ENCODE data around the gene MAMDC4.
"Not testable (repeated sequence)": the region's sequence is repeated elsewhere in the genome, so short reads cannot be mapped to it uniquely, and the experiment has no call there.

Gene MAMDC4

GRCh38 chr9:136862849-136863622 is 10.9 kb downstream of the MAMDC4 start:
- DNase-seq, result no peak

DNA sequence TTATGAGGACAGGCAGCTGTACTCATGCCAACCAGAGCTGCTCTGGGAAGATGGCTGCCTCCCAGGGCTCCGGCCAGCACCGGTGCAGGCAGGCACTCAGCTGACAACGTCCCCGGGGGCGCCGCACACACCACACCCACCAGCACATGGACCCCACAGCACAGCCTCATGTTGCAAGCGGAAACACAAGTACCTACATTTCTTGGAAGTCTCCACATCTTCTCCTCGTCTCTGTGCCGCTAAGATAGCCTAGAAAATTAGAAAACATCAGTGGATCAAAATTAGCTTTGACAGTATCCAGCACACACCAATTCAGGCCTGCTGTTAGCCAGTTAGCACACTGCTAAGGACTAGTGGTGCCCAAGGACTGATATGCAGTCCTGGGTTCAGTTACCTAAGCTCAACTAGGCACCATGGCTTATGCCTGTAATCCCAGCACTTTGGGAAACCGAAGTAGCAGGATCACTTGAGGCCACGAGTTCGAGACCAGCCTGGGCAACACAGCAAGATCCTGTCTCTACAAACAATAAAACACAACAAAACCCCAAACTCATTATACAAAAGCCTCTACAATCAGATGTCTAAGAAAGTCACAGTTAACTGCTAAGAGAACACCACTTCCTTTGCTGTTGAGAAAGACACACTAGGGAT is 11.6 kb downstream of the MAMDC4 start:
- no peak for DNase-seq

- DNase-seq, result no peak
Observed at GRCh38 chr9:136865041-136865767, 13.1 kb downstream of the MAMDC4 start.

DNA sequence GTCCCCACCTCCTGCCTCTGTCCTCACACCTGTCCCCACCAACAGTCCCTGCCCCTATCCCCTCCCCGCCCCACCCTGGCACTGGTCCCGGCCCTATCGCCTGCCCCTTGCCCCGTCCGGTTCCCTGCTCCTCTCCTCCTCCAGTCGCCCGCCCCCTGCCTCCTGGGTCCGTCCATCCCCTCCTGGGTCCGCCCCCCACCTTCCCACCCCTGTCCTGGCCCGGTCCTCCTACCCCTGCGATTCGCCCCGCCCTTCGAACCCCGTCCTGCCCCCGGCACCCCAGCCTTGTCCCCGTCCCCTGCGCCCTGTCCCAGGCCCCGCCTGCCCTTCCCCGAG is 13.6 kb downstream of the MAMDC4 start:
- DNase-seq, result no peak

DNA sequence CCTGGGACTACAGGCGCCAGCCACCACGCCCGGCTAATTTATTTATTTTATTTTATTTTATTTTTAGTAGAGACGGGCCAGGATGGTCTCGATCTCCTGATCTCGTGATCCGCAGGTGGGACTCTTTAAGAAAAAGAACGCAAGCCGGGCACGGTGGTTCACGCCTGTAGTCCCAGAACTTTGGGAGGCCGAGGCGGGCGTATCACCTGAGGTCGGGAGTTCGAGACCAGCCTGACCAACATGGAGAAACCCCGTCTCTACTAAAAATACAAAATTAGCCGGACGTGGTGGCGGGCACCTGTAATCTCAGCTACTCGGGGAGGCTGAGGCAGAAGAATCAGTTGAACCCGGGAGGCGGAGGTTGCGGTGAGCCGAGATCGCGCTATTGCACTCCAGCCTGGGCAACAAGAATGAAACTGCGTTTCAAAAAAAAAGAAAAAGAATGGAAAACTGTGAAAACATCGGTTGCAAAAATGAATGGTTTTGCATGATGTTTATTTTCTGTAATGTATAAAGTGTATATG is 14.8 kb downstream of the MAMDC4 start:
- not testable (repeated sequence) for DNase-seq

- no peak for DNase-seq
Observed at GRCh38 chr9:136867480-136867879, 15.3 kb downstream of the MAMDC4 start.

GRCh38 chr9:136867917-136868316 is 15.8 kb downstream of the MAMDC4 start:
- no peak for DNase-seq

DNA sequence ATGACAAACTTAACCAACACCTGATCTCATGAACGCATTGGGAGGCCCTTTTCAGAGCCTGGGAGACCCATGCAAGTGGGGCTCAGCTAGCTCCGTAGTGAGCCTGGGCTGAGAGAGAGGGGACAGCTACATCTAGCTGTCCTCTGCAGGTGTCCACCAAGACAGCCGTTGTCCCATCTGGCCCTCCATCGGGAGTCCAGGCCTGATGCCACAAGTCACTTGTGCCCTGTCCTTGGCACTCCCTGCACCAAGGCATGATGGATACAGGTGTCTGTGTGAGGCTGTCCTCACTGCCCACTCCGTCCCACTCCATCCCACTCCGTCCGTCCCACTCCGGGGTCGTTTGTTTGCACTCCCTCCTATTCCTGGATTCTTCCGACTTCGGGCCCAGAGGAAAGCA is 16.5 kb downstream of the MAMDC4 start:
- no peak for DNase-seq

GRCh38 chr9:136869611-136870010 is 17.5 kb downstream of the MAMDC4 start:
- not testable (repeated sequence) for DNase-seq

DNA sequence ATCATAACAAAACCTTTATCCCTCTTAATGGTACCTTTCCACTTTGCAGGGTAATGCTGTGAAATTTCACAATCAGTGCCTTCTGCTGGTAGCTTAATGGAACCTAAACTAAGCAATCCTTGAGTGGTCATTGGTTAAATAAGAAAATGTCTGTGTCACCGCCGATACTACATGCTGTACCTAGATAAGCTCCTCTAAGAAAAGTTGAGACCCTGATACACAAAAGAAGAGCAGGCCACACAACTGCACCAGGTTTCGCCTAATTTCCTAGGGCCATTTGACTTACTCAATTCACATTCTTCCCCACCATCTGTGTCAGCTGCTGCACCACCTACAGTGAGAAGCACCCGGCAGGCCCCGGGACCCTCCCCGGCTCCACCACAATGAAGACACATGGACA is 23.0 kb downstream of the MAMDC4 start:
- DNase-seq, result no peak

DNA sequence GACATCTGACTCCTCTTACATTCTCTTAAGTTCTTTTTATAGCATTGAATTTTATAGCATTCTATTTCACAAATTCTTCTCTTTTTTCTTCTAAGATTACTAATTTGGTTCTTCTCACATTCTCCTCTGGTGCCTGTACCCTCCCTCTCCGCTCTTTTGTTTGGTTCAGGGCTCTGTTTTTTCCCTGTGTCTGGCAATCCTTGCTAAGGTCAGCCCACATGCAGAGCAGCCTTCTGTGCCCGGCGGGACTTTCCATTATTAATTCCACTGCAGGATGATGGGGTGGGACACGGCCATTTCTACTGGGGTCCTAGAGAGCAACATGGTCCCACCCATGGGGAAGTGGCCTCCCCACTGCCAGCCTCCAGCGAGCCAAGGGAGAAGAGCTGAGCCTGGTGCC is 24.3 kb downstream of the MAMDC4 start:
- DNase-seq, result no peak

DNA sequence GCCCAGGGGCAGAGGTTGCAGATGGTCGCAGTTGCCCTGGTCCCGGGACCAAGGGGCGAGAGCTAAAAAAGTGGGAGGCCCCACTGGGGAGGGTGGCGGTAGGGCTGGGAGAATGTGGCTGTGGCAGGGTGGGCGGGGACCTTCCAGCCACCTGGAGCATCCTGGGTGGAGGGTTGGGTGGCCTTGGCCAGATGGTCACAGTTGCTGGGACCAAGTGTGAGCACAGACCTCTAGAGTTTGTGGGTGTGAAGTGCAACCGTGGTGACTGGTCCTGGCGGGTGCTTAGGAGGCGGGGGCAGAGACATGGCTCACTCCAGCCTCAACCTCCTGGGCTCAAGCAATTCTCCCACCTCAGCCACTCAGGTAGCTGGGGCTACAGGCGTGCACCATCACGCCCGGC is 28.5 kb downstream of the MAMDC4 start:
- DNase-seq, result no peak

- DNase-seq, result no peak
Observed at GRCh38 chr9:136881691-136882108, 29.6 kb downstream of the MAMDC4 start.

GRCh38 chr9:136882109-136882946 is 30.2 kb downstream of the MAMDC4 start:
- DNase-seq, result peak; percentile 67

DNA sequence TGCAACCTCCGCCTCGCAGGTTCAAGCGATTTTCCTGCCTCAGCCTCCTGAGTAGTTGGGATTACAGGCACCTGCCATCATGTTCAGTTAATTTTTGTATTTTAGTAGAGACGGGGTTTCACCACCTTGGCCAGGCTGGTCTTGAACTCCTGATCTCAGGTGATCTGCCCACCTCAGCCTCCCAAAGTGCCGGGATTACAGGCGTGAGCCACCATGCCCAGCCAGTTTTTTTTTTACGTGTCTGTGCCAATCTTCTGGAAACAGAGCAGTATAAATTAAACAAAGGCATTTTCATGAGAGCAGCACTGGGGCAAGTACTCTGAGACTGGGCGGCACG is 30.8 kb downstream of the MAMDC4 start:
- not testable (repeated sequence) for DNase-seq

- DNase-seq, result not testable (repeated sequence)
Observed at GRCh38 chr9:136883670-136884069, 31.5 kb downstream of the MAMDC4 start.

- DNase-seq, result peak; percentile 99
Observed at GRCh38 chr9:136885950-136886578, 33.9 kb downstream of the MAMDC4 start, which contains the start of gene TRAF2. Gene TRAF2, plus strand, starts transcription at chr9:136886516. Its CDS starts 12,225 bp downstream, at chr9:136898741.

- no peak for DNase-seq
Observed at GRCh38 chr9:136886610-136887597, 34.8 kb downstream of the MAMDC4 start.

- no peak for DNase-seq
Observed at GRCh38 chr9:136888454-136888853, 36.3 kb downstream of the MAMDC4 start.

- no peak for DNase-seq
Observed at GRCh38 chr9:136889858-136890257, 37.7 kb downstream of the MAMDC4 start.

DNA sequence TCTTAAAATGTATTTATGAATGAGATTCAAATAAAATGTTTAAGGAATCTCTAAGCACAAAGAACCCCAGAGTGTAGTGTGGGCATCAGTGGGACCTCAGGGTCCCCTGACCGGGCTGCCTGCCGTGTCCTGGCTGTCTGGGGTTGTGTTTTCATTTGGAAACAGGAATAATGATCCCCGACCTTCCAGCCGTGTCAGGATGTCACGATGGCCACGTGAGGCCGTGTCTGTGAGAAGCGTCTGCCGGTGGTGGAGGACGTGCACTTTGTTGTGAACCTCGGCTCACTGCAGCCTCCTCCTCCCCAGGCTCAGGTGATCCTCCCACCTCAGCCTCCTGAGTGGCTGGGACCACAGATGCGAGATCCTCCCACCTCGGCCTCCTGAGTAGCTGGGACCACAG is 38.5 kb downstream of the MAMDC4 start:
- no peak for DNase-seq

All from fibroblast of skin of right biceps (primary cell).